ENCODE data around the gene CDH9. TPM values are rescaled to one million over a fixed set of nuclear protein-coding genes. Genes with fewer than 3 reads are reported as not detected.

Gene CDH9
- total RNA-seq, 4 donors from 2014 or later, result not detected

- no peaks in the 10 kb centered on the region for H3K4me1 ChIP-seq
- WGBS, result 83% methylated on average over 6 of the region's 6 CpGs
- DNase-seq (ENCODE audit: low spot score in 2 of 2), result no peak
- H3K27ac ChIP-seq, result no peak overlapping the region
- H3K4me3 ChIP-seq, result no peak overlapping the region
- H3K27me3 ChIP-seq, result no peaks in the 10 kb centered on the region
- no peaks in the 10 kb centered on the region for H3K9me3 ChIP-seq
- no peak for TF ChIP-seq POLR2AphosphoS5 (IDR thresholded peaks at IDR 0.05)
- H3K36me3 ChIP-seq, result no peaks in the 10 kb centered on the region
Observed at GRCh38 chr5:26921439-26921838, 116.9 kb downstream of the CDH9 start.

GRCh38 chr5:26903469-26903868, 134.9 kb downstream of the CDH9 start:
- WGBS, result 40% methylated on average over 4 of the region's 4 CpGs
- TF ChIP-seq POLR2A (IDR thresholded peaks at IDR 0.05) (no peak), CTCF (IDR thresholded peaks at IDR 0.05) (no peak), EP300 (IDR thresholded peaks at IDR 0.05) (no peak), POLR2AphosphoS5 (IDR thresholded peaks at IDR 0.05) (no peak)

GRCh38 chr5:26894719-26895263, 143.6 kb downstream of the CDH9 start:
- Histone ChIP-seq H3K36me3 (no peaks in the 10 kb centered on the region), H3K27ac (no peak overlapping the region), H3K27me3 (no peaks in the 10 kb centered on the region), H3K4me1 (no peaks in the 10 kb centered on the region), H3K4me3 (no peak overlapping the region), H3K9me3 (no peaks in the 10 kb centered on the region)
- TF ChIP-seq POLR2A (IDR thresholded peaks at IDR 0.05), result no peak
- TF ChIP-seq CTCF (IDR thresholded peaks at IDR 0.05), result no peak
- TF ChIP-seq POLR2AphosphoS5 (IDR thresholded peaks at IDR 0.05), result no peak
- TF ChIP-seq EP300 (IDR thresholded peaks at IDR 0.05), result no peak
- DNase-seq (ENCODE audit: low spot score in 2 of 2), result no peak

More at GRCh38 chr5:26903469-26903868, 134.9 kb downstream of the CDH9 start:
- no peak for DNase-seq (ENCODE audit: low spot score in 2 of 2)
- no peaks in the 10 kb centered on the region for H3K27me3 ChIP-seq
- no peak overlapping the region for H3K4me3 ChIP-seq
- H3K4me1 ChIP-seq, result no peaks in the 10 kb centered on the region
- no peaks in the 10 kb centered on the region for H3K36me3 ChIP-seq
- no peak overlapping the region for H3K27ac ChIP-seq
- H3K9me3 ChIP-seq, result no peaks in the 10 kb centered on the region

GRCh38 chr5:26893078-26893477, 145.3 kb downstream of the CDH9 start:
- DNase-seq (ENCODE audit: low spot score in 2 of 2), result no peak
- Histone ChIP-seq H3K36me3 (no peaks in the 10 kb centered on the region), H3K4me1 (no peaks in the 10 kb centered on the region), H3K9me3 (no peaks in the 10 kb centered on the region), H3K27me3 (no peaks in the 10 kb centered on the region), H3K4me3 (no peak overlapping the region), H3K27ac (no peak overlapping the region)
- no peak for TF ChIP-seq EP300 (IDR thresholded peaks at IDR 0.05)
- TF ChIP-seq POLR2AphosphoS5 (IDR thresholded peaks at IDR 0.05), result no peak
- TF ChIP-seq CTCF (IDR thresholded peaks at IDR 0.05), result no peak

GRCh38 chr5:26889815-26890214, 148.6 kb downstream of the CDH9 start:
- no peak overlapping the region for H3K4me3 ChIP-seq
- no peak overlapping the region for H3K27ac ChIP-seq
- H3K4me1 ChIP-seq, result no peaks in the 10 kb centered on the region
- H3K9me3 ChIP-seq, result no peaks in the 10 kb centered on the region
- H3K27me3 ChIP-seq, result no peaks in the 10 kb centered on the region
- WGBS, result 62% methylated on average over 3 of the region's 3 CpGs
- no peak for DNase-seq (ENCODE audit: low spot score in 2 of 2)
- no peak for TF ChIP-seq POLR2A (IDR thresholded peaks at IDR 0.05)
- TF ChIP-seq CTCF (IDR thresholded peaks at IDR 0.05), result no peak
- TF ChIP-seq POLR2AphosphoS5 (IDR thresholded peaks at IDR 0.05), result no peak
- no peak for TF ChIP-seq EP300 (IDR thresholded peaks at IDR 0.05)
- H3K36me3 ChIP-seq, result no peaks in the 10 kb centered on the region

- 57% methylated on average over 2 of the region's 2 CpGs for WGBS
- Histone ChIP-seq H3K4me1 (no peaks in the 10 kb centered on the region), H3K36me3 (no peaks in the 10 kb centered on the region), H3K4me3 (no peak overlapping the region), H3K27ac (no peak overlapping the region), H3K9me3 (no peaks in the 10 kb centered on the region), H3K27me3 (no peaks in the 10 kb centered on the region)
- no peak for DNase-seq (ENCODE audit: low spot score in 2 of 2)
- TF ChIP-seq EP300 (IDR thresholded peaks at IDR 0.05), result no peak
- no peak for TF ChIP-seq CTCF (IDR thresholded peaks at IDR 0.05)
- TF ChIP-seq POLR2AphosphoS5 (IDR thresholded peaks at IDR 0.05), result no peak
- TF ChIP-seq POLR2A (IDR thresholded peaks at IDR 0.05), result no peak
Observed at GRCh38 chr5:26884481-26884880, 153.9 kb downstream of the CDH9 start.
